HCT116 (cell line): ENCODE results near the gene CPM. TPM values are rescaled to one million over a fixed set of nuclear protein-coding genes. Genes with fewer than 3 reads are reported as not detected.

ENCODE experiments used
- ATAC-seq: fragments of 200-7000 bp; cut with Tn5 transposase; 2 replicates; pipeline ENCODE4 v1.9.1; 2020; ENCODE audit warnings: mild to moderate bottlenecking, moderate library complexity
- BruUV-seq: library from RNA; stranded (reverse); fragments of 400-500 nt; replicated peaks from 2 replicates; lab custom pipeline; 2021; lab: Mats Ljungman, UMichigan
- CTCF ChIA-PET: fragments of 300-600 bp; sonication (Branson Sonifier 250); formaldehyde crosslinking; loops from one replicate; lab custom pipeline; 2021; ENCODE audit warnings: antibody characterized with exemption; lab: Charles Lee
- POLR2A ChIA-PET: fragments of 300-600, 350-600 bp; sonication (Branson Sonifier 250); formaldehyde crosslinking; loops from one replicate; lab custom pipeline; 2021; ENCODE audit warnings: antibody characterized with exemption; lab: Charles Lee
- RAD21 ChIA-PET, 2 experiments: fragments of 300-600 bp; sonication (Branson Sonifier 250); formaldehyde crosslinking; loops; one replicate each; lab custom pipeline; 2023; ENCODE audit warnings: low total read pairs in 2 of 2; ENCODE audit not compliant: uncharacterized antibody in 2 of 2, unreplicated experiment in 2 of 2, low non-redundant PET in 1 of 2; lab: Charles Lee
- DNase-seq: peaks from one replicate; pipeline ENCODE4 v3.0.0-alpha.2; 2010; ENCODE audit warnings: low read depth, low spot score
- H2AFZ ChIP-seq: fragments of 200-600 bp; shearing (Covaris generic), sonication (generic); 2 replicates; pipeline ENCODE4 v1.6.1; 2017; ENCODE audit warnings: low read depth, mixed run types, mixed read lengths, antibody characterized with exemption, low read length; ENCODE audit not compliant: poor library complexity, severe bottlenecking
- H3K27ac ChIP-seq: 2 replicates; pipeline ENCODE4 v1.5.1; 2012; ENCODE audit warnings: low read depth, low read length
- H3K27me3 ChIP-seq: fragments of 200-600 bp; sonication (generic); 2 replicates; pipeline ENCODE4 v1.6.1; 2016; ENCODE audit warnings: mixed run types, low read length, mixed read lengths; ENCODE audit not compliant: insufficient read depth
- H3K36me3 ChIP-seq, 2 experiments: fragments of 200-500 bp in 1 of 2; fragments of 200-600 bp in 1 of 2; sonication (Bioruptor generic) in 1 of 2; sonication (generic) in 1 of 2; 2 replicates each; pipeline versions ENCODE4 v1.5.1 to v1.6.1; 2014 to 2016; ENCODE audit warnings: low read length in 2 of 2, inconsistent platforms in 1 of 2, mixed read lengths in 1 of 2, mixed run types in 1 of 2; ENCODE audit not compliant: insufficient read depth in 2 of 2, control insufficient read depth in 1 of 2
- H3K4me1 ChIP-seq, 2 experiments: fragments of 200-600 bp in 1 of 2; sonication (generic) in 1 of 2; 2 replicates each; pipeline versions ENCODE4 v1.5.1 to v1.6.1; 2012 to 2017; ENCODE audit warnings: low read length in 2 of 2, inconsistent platforms in 1 of 2, mild to moderate bottlenecking in 1 of 2, mixed read lengths in 1 of 2, mixed run types in 1 of 2, moderate library complexity in 1 of 2; ENCODE audit not compliant: insufficient read depth in 2 of 2, control insufficient read depth in 1 of 2
- H3K4me2 ChIP-seq: fragments of 200-600 bp; sonication (generic); 2 replicates; pipeline ENCODE4 v1.6.1; 2017; ENCODE audit warnings: mixed run types, low read length, mixed read lengths
- H3K4me3 ChIP-seq, 2 experiments: fragments of 200-600 bp in 1 of 2; sonication (generic) in 1 of 2; replicated peaks in 1 of 2; 2 replicates each; pipeline ENCODE4 v1.5.1; 2011 to 2016; ENCODE audit warnings: low read length in 2 of 2, control low read depth in 1 of 2, low read depth in 1 of 2, mild to moderate bottlenecking in 1 of 2, mixed read lengths in 1 of 2, mixed run types in 1 of 2
- H3K79me2 ChIP-seq: fragments of 200-600 bp; sonication (generic); 2 replicates; pipeline ENCODE4 v1.6.1; 2017; ENCODE audit warnings: mild to moderate bottlenecking, mixed run types, low read length, moderate library complexity, mixed read lengths; ENCODE audit not compliant: insufficient read depth
- H3K9ac ChIP-seq: fragments of 200-600 bp; sonication (generic); 2 replicates; pipeline ENCODE4 v1.6.1; 2016; ENCODE audit warnings: low read length, mixed read lengths
- H3K9me2 ChIP-seq: fragments of 200-600 bp; sonication (generic), shearing (Covaris generic); 2 replicates; pipeline ENCODE4 v1.6.1; 2017; ENCODE audit warnings: mixed run types, mild to moderate bottlenecking, moderate library complexity; ENCODE audit not compliant: insufficient read depth
- H3K9me3 ChIP-seq, 2 experiments: fragments of 200-500 bp in 1 of 2; fragments of 200-600 bp in 1 of 2; sonication (Bioruptor generic) in 1 of 2; sonication (generic) in 1 of 2; 2 replicates each; pipeline ENCODE4 v1.6.1; 2014 to 2017; ENCODE audit warnings: low read length in 2 of 2, mixed read lengths in 2 of 2, inconsistent platforms in 1 of 2, low read depth in 1 of 2, mild to moderate bottlenecking in 1 of 2, mixed run types in 1 of 2, moderate library complexity in 1 of 2; ENCODE audit not compliant: control insufficient read depth in 1 of 2, insufficient read depth in 1 of 2
- H4K20me1 ChIP-seq: fragments of 200-600 bp; sonication (generic), shearing (Covaris generic); 2 replicates; pipeline ENCODE4 v1.6.1; 2017; ENCODE audit warnings: mixed run types, mild to moderate bottlenecking, moderate library complexity; ENCODE audit not compliant: insufficient read depth
- ATF3 ChIP-seq: IDR thresholded peaks from 2 replicates; pipeline ENCODE4 v1.6.1; 2012
- CEBPB ChIP-seq: IDR thresholded peaks from 2 replicates; pipeline ENCODE4 v1.6.1; 2012; ENCODE audit warnings: low read depth
- EGR1 ChIP-seq: IDR thresholded peaks from 2 replicates; pipeline ENCODE4 v1.6.1; 2012; ENCODE audit warnings: low read depth
- ELF1 ChIP-seq: IDR thresholded peaks from 2 replicates; pipeline ENCODE4 v1.6.1; 2012; ENCODE audit warnings: low read depth, borderline replicate concordance
- EZH2 ChIP-seq: fragments of 200-600 bp; sonication (generic); IDR thresholded peaks from 2 replicates; pipeline ENCODE4 v1.6.1; 2017; ENCODE audit warnings: antibody characterized with exemption, mixed run types
- FOSL1 ChIP-seq: IDR thresholded peaks from 2 replicates; pipeline ENCODE4 v1.6.1; 2012; ENCODE audit warnings: low read depth
- JUND ChIP-seq: IDR thresholded peaks from 2 replicates; pipeline ENCODE4 v1.6.1; 2012
- MAX ChIP-seq: IDR thresholded peaks from 2 replicates; pipeline ENCODE4 v1.6.1; 2012
- POLR2AphosphoS5 ChIP-seq: IDR thresholded peaks from 2 replicates; pipeline ENCODE4 v1.6.1; 2011; ENCODE audit warnings: mild to moderate bottlenecking, low read depth, low read length, moderate library complexity
- RAD21 ChIP-seq: IDR thresholded peaks from 2 replicates; pipeline ENCODE4 v1.6.1; 2012; ENCODE audit warnings: low read depth, mild to moderate bottlenecking
- REST ChIP-seq: IDR thresholded peaks from 2 replicates; pipeline ENCODE4 v1.6.1; 2012; ENCODE audit warnings: low read depth
- SIN3A ChIP-seq: IDR thresholded peaks from 2 replicates; pipeline ENCODE4 v1.6.1; 2012; ENCODE audit warnings: low read depth
- SP1 ChIP-seq: IDR thresholded peaks from 2 replicates; pipeline ENCODE4 v1.6.1; 2012; ENCODE audit warnings: low read depth
- intact Hi-C: fragments of 100-400 bp; cut with micrococcal nuclease; formaldehyde crosslinking; loops from 2 replicates; pipeline ENCODE4 v1.10.0; 2022
- total RNA-seq: library from RNA; stranded (reverse); gene quantifications from one replicate; pipeline ENCODE4 v1.2.1, GENCODE V29; 2021; ENCODE audit not compliant: unreplicated experiment

The CPM gene
- total RNA-seq, 1 experiment from 2014 or later = 5.3 TPM

DNA sequence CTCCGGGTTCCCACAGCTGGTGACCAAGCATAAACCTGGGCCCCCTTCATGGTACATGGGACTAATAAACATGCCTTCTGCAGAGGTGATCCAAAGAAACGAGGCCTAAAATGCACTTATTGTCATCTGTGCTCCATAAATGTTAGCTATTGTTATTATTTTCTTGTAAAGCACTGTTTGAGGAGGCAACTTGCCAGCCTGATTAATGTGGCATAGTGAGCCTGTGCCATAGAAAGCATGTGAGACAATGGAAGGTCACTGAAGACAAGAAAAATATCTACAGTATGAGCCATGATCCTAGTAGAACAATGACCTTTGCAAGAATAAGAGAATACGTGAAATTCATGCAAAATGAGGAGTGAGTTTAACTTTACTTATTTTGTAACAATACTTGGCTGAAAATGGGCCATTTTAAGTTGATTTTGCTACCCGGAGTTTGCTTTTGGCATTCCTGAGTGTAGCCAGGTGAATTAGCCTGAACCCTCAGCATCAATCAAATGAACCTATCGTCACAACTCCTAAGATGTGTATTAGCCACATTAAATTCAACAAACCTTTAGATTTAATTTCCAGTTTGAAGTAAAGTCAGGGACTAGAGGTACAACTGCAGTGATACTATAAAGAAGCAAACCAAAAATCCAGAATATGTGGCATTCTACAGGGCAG, 52.2 kb downstream of the CPM start:
- ChIA-PET CTCF (no interaction called here), POLR2A (no interaction called here)

More for the DNA sequence above, 52.2 kb downstream of the CPM start:
- Histone ChIP-seq H4K20me1 (no peaks in the 10 kb centered on the region), H3K9me3 (peaks cover 0 to 7% of the 10 kb centered on the region in 2 experiments; a peak in 1 of 4 replicates), H2AFZ (no peak overlapping the region), H3K27ac (no peak overlapping the region), H3K79me2 (no peaks in the 10 kb centered on the region), H3K4me1 (no peaks in the 10 kb centered on the region), H3K36me3 (no peaks in the 10 kb centered on the region), H3K9me2 (no peaks in the 10 kb centered on the region), H3K27me3 (no peaks in the 10 kb centered on the region), H3K4me2 (no peak overlapping the region), H3K9ac (no peak overlapping the region), H3K4me3 (no peak overlapping the region)
- RAD21 ChIA-PET = no interaction called here
- DNase-seq (no peak), ATAC-seq (no peak)
- TF ChIP-seq POLR2AphosphoS5 (no peak), MAX (no peak), FOSL1 (no peak), SP1 (no peak), ELF1 (no peak), REST (no peak), EZH2 (no peak), SIN3A (no peak), CEBPB (no peak), ATF3 (no peak), RAD21 (no peak), JUND (no peak), EGR1 (no peak)
- no TSS peak for BruUV-seq
- intact Hi-C loops = no loop called here
